GM12865 (cell line): Measurements from ENCODE around the gene CTH.
"Not testable (repeated sequence)": the region's sequence is repeated elsewhere in the genome, so short reads cannot be mapped to it uniquely, and the experiment has no call there.

Experiments
- DNase-seq: peaks from one replicate; pipeline ENCODE4 v3.0.0; 2010; ENCODE audit warnings: low read depth
- H3K4me3 ChIP-seq: 2 replicates; pipeline ENCODE4 v1.5.1; 2011; ENCODE audit warnings: mild to moderate bottlenecking, low read depth, low read length, control low read depth
- CTCF ChIP-seq: IDR thresholded peaks from 2 replicates; pipeline ENCODE4 v1.5.1; 2011; ENCODE audit warnings: low read length, control low read depth, low read depth, inconsistent platforms; ENCODE audit not compliant: insufficient read depth; ENCODE audit errors: missing control alignments

CTH gene

GRCh38 chr1:70458131-70458530 lies 47.1 kb downstream of the CTH start:
- no peak for TF ChIP-seq CTCF
- DNase-seq, result no peak

GRCh38 chr1:70459496-70460225 lies 48.6 kb downstream of the CTH start:
- DNase-seq, result no peak
- TF ChIP-seq CTCF, result no peak
- no peak overlapping the region for H3K4me3 ChIP-seq

More at GRCh38 chr1:70458131-70458530, 47.1 kb downstream of the CTH start:
- H3K4me3 ChIP-seq, result no peak overlapping the region

- DNase-seq, result not testable (repeated sequence)
Measured at GRCh38 chr1:70460740-70461713, 50.0 kb downstream of the CTH start.

GRCh38 chr1:70462611-70463010 lies 51.5 kb downstream of the CTH start:
- no peak for DNase-seq
- H3K4me3 ChIP-seq, result no peak overlapping the region
- TF ChIP-seq CTCF, result no peak

More at GRCh38 chr1:70460740-70461713, 50.0 kb downstream of the CTH start:
- H3K4me3 ChIP-seq, result not testable (repeated sequence)

GRCh38 chr1:70465911-70466310 lies 54.8 kb downstream of the CTH start:
- no peak for DNase-seq
- no peak overlapping the region for H3K4me3 ChIP-seq
- TF ChIP-seq CTCF, result no peak

GRCh38 chr1:70467531-70467930 lies 56.5 kb downstream of the CTH start:
- TF ChIP-seq CTCF, result no peak
- DNase-seq, result no peak
- no peak overlapping the region for H3K4me3 ChIP-seq

- DNase-seq, result no peak
- H3K4me3 ChIP-seq, result no peak overlapping the region
- no peak for TF ChIP-seq CTCF
Measured at GRCh38 chr1:70468180-70468579, 57.1 kb downstream of the CTH start.

- not testable (repeated sequence) for DNase-seq, H3K4me3 ChIP-seq
Measured at GRCh38 chr1:70469184-70469583, 58.1 kb downstream of the CTH start.
